ENCODE results near the gene MRC2. TPM values are rescaled to one million over a fixed set of nuclear protein-coding genes. Genes with fewer than 3 reads are reported as not detected.

MRC2 gene
- total RNA-seq, 1 donor from 2014 or later: 40.0 TPM

DNA sequence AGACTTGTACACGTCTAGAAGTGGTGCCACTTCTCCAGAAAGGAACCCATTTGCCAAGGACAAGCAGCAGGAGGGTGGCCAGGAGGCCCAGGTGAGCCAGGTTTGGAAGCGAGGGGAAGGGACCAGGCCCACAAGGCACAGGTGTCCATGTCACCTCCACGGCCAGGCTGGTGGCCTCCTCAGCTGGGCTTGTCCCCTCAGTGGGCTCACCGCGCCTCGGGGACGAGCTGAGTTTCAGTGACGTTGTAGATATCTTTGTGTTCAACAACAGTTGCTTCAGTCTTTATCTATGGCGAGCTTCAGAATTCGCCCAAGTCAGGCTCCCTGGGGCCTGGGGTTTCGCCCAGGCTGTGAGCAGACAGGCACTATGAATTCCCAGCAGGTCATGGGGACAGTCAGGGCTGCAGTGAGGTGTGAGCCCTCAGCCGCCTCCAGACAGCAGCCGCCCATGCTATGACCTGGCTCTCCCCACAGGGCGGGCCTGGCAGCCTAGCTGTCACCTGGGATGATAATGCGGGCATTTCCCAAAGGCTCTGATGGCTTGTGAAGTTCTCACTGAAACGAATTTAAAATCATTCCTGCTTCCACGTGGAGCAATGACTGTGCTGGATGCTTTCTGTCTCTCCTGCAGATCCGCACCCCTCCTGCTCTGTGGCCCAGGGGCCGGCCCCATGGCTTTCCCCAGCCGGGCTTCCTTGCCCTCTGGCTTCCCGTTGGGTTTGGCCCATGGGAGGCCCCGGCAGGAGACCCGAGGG, 89.5 kb downstream of the MRC2 start:
- DNase-seq (ENCODE audit: low spot score): no peak

DNA sequence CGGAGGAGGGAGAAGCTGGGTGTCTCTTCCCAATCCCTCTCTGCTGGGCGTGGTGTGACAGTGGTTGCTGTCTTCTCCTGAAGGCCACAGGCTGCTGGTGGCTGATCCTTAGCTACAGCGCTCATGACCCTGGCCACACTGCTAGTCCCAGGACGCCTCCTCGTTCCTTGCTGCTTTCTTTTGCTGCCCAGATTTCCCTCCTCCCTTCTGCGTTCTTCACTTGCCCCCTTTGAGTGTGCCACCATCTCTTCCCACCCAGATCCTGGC, 90.1 kb downstream of the MRC2 start:
- DNase-seq (ENCODE audit: low spot score): no peak

DNA sequence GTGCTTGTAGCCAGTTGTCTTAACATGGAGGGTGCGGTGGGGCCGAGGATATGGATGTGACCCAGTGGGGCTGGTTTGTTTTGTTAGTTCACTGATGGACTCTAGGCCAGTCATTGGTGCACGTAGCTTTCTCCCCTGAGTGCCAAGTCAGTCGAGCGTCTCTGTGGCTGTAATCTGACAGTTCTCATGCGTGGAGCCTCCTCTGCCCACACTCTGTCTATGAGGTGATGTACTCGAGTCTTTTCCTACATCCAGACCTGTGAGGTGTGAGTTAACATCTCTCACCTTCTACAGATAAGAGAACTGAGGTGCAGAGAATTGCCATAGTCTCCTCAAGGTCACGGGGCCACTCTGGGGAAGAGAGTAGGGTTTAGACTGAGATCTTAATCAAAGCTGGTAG, 90.4 kb downstream of the MRC2 start:
- no peak for DNase-seq (ENCODE audit: low spot score)

DNA sequence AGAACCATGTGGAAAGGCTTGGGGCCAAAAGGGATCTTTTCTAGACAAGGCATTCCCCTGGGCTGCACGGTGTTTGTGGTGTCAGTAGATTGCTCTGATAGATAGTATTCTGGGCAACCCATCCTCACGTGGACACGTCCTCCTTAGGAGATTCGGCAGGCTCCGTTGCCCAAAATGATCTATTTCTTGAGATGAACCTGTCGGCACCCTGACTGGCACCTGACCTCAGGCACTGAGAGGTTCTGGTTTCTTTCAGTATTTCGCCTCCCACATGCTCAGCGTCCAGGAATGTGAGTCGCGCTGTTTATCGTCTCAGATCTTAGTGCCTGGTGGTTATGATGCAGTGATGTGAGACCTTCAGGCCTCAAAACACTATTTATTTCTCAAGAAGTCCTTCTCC, 91.0 kb downstream of the MRC2 start:
- no peak for DNase-seq (ENCODE audit: low spot score)

DNA sequence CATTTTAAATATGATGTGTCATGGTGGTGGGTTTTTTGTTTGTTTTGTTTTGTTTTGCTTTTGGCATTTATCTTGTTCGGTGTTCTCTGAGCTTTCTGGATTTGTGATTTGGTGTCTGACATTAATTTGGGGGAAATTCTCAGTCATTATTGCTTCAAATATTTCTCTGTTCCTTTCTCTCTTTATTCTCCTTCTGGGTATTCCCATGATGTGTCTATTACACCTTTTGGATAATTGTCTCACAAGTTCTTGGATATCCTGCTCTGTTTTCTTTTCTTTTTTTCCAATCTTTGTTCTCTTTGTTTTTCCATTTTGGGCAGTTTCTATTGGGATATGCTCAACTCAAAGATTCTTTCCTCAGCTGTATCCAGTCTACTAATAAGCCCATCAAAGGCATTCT, 92.1 kb downstream of the MRC2 start:
- no peak for DNase-seq (ENCODE audit: low spot score)

DNA sequence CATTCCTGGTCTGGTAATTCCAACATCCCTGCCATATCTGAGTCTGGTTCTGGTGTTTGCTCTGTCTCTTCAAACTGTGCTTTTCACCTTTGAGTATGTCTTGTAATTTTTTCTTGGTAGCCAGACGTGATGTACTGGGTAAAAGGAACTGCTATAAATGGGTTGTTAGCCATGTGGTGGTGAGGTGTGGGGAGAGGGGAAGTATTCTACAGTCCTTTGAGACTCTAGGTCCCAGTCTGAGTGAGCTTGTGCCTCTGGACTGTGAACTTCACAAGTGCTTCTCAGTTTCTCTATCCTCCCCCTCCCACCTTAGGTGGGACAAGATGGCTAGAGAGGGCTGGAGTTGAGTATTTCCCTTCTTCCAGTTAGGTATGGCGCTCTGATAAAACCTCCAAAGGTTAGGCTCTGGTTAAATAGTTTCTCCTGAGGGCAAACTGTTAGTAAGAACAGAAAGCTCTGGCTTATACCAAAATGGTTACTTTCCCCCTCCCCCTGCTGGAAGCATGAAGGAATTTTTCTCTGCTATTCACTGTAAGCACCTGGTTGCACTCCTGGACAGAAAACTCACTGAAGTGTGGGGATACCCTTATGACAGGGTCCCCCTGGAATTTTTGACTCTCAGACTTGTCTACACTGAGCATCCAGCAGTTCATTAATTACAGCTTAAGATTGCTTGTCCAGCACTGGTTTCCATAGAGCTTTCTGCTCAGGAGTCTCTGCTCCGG, 92.8 kb downstream of the MRC2 start:
- no peak for DNase-seq (ENCODE audit: low spot score)

DNA sequence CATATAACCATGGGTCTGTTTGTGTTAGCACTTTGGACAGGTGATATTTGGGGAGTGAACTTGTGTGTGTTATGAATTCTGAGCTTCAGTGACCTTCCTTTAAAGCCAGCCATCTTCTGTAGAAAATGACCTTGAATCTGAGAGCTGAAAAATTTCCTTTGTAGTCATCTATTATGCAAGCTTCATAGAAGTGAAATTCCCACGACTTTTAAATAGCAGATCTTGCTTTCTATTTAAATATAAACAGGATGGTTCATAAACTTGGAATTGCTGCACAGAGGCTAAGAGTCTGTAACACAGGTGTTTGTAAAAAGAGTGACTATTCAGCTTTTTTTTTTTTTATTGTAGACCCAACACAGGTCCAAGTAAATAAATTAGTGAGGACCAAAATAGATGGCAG, 95.2 kb downstream of the MRC2 start:
- DNase-seq (ENCODE audit: low spot score): no peak

DNA sequence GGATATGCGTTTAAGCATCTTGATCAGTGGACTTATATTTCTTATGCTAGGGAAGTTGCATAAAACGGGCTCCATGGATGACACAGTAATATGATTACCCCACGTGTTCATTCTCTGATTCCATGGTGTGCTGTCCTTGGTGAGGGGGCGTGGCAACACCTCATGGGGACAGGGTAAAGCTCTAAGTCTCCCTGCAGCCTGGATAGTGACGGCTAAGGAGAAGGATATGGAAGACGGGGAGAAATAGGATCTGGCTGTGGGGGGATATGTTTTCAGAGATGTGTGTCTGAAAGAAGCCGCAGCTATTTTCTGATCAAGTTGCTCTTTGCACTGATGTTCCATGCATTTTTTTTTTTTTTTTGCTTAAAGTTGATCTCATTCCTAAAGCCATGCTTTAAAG, 96.4 kb downstream of the MRC2 start:
- DNase-seq (ENCODE audit: low spot score): no peak

DNA sequence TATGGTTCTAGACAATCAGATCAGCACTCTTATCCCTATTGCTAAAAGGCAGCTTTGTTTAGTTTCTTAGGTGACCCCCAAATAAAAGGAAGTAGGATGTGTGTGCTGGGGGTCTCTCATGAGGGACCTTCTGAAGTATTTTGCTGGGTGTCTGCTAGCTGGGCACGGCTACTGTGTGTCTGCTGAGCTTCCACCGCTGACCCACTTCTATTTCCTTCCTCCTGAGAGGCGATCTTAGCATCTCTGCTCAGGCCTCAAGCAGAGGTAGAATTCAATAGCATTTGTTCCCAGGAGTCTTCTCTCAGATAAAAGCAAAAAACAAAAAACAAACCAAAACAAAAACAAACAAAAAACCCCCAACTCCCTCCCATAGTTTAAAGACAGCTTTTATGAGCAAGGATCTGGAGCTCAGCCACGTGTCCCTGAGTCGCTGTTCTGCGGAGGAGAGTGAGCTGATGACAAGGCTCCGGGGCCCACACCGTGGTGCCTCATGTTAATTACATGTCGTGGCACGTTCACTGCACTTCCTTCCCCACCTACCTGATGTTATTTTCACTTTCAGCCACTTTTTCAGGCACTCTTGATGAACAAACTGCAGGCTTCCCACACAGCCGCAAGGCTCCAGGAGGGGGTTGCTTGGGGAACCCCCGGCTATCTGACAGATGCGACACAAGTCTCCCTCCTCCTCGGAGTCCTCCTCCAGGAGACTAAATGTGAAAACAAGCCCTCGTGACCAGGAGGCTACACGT, 97.1 kb downstream of the MRC2 start:
- DNase-seq (ENCODE audit: low spot score): peak; percentile 59

DNA sequence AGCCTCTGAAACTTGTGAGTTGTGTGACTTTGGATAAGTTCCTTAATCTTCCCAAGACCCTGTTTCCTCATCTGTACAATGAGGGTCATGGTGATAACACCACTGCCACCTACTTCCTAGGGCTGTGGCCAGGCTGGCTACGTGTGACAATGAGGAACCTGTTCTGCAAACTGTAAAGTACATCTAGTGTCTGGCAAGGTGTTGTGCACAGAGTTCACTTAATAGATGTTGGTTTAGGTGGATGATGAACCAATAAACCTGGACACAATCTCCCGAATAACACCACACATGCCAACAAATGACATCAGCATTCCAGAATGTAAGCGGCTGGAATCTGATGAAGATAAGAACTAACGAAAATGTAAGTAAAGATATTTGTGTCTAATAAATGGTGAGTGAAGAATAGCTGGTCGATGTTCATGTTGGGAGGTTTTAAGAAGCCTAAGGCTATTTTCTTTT, 98.3 kb downstream of the MRC2 start:
- DNase-seq (ENCODE audit: low spot score): no peak

DNA sequence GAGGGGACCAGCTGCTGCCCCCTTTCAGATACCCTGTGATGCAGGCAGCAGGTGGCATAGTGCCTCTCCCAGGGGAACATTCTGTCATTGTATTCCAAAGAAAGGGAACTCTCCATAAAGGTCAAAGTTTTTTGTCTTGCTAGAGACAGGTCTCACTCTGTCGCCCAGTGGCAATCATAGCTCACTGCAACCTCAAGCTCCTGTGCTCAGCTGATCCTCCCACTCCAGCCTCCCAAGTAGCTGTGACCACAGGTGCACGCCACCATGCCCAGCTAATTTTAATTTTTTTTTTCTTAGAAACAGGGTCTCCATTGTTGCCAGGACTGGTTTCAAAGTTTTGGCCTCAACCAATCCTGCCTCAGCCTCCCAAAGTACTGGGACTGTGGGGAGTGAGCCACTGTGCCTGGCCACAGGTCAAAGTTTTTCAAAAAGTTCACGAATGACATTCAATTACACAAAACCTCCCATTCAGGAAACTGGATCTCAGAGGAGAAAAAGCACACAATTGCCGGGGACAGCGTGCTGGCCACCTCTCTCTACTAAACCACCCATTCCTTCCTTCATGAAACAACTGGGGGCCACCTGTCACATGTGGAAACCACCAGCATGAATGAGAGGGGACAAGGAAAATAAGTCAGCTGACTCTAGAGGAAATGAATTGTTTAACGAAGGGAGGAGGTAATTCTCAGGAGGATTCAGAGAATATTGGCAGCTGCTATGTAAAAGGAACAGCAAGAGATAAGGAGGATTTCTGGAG, 100.6 kb downstream of the MRC2 start:
- DNase-seq (ENCODE audit: low spot score): no peak

DNA sequence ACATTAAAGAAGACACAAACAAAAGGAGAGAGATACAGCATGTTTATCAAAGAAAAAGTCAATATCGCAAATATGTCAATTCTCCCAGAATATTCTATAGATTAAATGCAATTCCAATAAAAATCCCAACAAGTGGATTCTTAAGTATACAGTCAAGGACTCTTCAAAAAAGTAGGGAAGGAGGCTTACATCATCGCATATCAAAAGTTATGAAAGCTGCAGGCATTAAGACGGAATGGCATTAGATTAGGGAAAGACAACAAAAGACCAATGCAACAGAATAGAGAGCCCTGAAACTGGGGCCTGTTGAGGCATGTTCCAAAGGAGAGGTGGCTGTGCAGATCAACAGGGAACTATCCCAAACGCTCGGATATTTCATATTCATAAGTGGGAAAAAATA, 104.7 kb downstream of the MRC2 start:
- DNase-seq (ENCODE audit: low spot score): no peak

DNA sequence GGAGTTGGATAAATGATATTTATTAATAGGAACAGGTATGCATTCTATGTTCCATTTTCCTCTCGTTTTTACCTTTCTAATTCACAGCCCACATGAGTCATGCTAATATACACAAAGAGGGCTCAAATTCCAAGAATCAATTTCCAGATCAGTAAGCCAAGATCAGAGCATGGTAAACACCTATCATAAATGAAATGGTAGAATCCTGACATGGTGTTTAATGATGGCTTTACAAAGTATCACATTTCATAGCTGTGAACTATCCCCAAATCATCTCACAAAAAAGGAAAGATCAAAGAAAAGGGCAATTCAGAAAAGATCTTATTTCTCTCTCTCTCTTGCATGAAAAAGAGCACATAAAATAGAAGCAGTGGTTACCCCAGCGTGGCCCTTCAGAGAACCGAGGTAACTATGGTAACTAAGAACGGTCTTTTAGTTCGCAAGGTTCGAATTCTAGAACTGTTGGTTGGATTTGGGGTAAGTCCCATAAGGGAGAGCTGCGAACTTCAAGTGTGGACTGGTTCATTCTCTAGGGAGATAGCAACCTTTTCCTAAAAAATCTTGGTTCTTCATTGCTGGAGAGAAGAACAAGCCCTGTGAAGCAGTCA, 107.7 kb downstream of the MRC2 start:
- no peak for DNase-seq (ENCODE audit: low spot score)

DNA sequence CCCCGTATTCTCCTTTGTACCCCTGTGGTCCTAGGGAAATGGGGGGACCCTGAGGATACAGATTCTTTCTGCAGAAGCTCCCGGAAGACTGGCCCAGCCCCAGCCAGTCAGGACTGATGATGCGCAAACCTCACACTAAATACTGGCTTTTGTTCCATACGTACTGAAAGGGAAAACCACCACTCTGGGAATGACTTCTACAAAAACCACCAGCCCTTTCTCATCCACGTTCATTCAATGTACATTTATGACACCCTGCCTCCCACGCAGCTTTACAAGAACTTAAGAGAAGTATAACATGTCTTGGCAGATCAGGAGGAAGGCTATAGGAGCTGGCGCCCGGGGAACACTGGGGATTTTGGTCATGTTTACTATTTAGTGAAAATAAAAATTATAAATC, 110.0 kb downstream of the MRC2 start:
- DNase-seq (ENCODE audit: low spot score): no peak

DNA sequence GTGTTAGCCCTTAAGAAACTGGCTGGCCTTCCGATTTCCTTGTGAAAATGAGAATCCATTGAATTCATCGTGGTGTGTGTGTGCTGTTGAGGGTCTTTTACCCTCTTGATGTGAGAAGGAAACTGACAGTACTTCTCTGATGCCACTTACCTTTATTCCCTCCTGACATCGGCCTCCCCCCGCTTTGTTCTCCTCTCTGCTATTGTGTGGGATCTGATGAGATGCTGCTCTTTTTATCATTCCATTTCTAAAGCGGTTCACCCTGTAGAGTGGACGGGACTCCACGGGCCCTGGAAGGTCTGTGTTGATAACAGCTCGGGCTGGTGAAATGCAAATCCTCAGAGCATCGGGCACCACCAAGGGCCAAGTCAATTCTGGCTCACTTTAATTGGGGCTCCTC, 110.8 kb downstream of the MRC2 start:
- DNase-seq (ENCODE audit: low spot score): no peak

DNA sequence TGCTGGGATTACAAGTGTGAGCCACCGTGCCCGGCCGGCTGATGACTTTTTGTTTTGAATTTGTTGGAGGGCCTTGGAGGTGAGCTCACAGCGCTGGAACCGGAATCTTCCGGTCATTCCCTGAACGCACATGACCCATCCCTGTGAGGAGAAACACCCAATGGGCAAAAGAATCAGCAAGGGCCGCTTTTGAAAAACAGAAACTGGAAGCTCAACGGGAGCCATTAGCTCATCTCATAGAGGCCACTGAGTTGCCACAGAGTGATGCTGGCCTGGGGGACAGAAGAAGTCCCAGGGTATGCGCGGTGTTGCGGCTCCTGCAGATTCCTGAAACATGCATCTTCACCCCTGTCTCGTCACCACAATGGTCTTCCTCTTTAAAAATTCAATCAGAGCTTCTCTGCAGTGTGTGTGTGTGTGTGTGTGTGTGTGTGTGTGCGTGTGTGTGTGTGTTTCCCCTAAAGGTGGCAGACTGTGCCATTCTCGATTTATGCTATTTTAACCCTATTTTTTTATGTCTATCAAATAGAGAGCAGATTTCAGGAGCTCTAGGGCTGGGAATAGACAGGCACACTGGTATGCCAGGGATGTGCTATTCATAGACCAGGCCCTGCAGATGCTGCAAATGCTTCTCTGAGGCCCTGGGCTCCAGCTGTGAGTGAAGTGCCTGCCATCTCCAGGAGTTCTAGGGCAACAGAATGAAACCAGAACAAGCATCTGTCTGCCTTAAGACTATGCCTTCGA, 112.3 kb downstream of the MRC2 start:
- no peak for DNase-seq (ENCODE audit: low spot score)

DNA sequence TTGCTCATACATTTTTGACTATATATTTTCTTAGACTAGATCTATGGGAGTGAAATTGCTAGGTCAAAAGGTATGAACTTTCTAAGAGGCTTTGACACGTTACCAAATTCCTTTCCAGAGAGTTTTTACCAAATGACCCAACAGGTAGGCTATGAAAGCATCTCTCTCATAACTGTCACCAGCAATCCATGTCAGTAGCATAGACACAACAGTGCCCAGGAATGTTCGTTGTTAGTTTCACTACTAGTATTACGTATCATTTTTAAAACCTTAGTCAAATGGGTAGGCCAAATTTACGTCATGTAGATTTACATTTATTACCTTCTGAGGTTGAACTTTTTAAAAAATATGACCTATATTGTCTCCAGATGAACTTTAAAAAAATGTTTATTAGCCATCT, 113.8 kb downstream of the MRC2 start:
- DNase-seq (ENCODE audit: low spot score): no peak

Data from ureter (tissue), 1 donor.